Stimulated activated CD4-positive, alpha-beta T cell treated with anti-CD3 and anti-CD28 coated beads, Interleukin-4, amount 100 ng/mL, for 4 hours (primary cell): ENCODE measurements around the gene TENT4B.

Experiments
- DNase-seq, 2 experiments: peaks; one replicate each; pipeline ENCODE4 v3.0.0-alpha.2; 2020

The TENT4B gene

GRCh38 chr16:50272687-50273381 lies 119.7 kb downstream of the TENT4B start:
- no peak for DNase-seq

GRCh38 chr16:50273382-50273690 lies 120.2 kb downstream of the TENT4B start:
- DNase-seq: no peak

- peak; percentile 36 to 38 for DNase-seq
These were observed 120.8 kb downstream of the TENT4B start for GRCh38 chr16:50273888-50274325.

GRCh38 chr16:50274326-50275097 lies 121.4 kb downstream of the TENT4B start:
- DNase-seq: peak; percentile 37 to 43

GRCh38 chr16:50275098-50275415 lies 122.0 kb downstream of the TENT4B start:
- no peak for DNase-seq

GRCh38 chr16:50275428-50276325 lies 122.6 kb downstream of the TENT4B start:
- no peak for DNase-seq

- no peak for DNase-seq
These were observed 123.2 kb downstream of the TENT4B start for GRCh38 chr16:50276326-50276640.

GRCh38 chr16:50276801-50277555 lies 123.9 kb downstream of the TENT4B start:
- DNase-seq: peak in 1 of 2 experiments; percentile 32

GRCh38 chr16:50278251-50278650 lies 125.1 kb downstream of the TENT4B start:
- no peak for DNase-seq

- no peak for DNase-seq
These were observed 126.4 kb downstream of the TENT4B start for GRCh38 chr16:50279504-50279865.

- DNase-seq: no peak
These were observed 127.8 kb downstream of the TENT4B start for GRCh38 chr16:50280932-50281331.
